DND-41 (cell line): Measurements from ENCODE around the gene PPP4R2.

Experiments used
- EZH2 ChIP-seq: IDR thresholded peaks from 3 replicates; pipeline ENCODE4 v1.6.1; 2012; ENCODE audit warnings: borderline replicate concordance, low read depth, mild to moderate bottlenecking, moderate library complexity, low read length, inconsistent platforms; ENCODE audit not compliant: severe bottlenecking
- TF ChIP-seq, protein P1 (sequence below): IDR thresholded peaks from 2 replicates; pipeline ENCODE4 v1.5.1; 2012; ENCODE audit warnings: borderline replicate concordance, low read length, moderate library complexity, mild to moderate bottlenecking; ENCODE audit not compliant: poor library complexity, severe bottlenecking; ENCODE audit errors: extremely low read depth

DNA sequence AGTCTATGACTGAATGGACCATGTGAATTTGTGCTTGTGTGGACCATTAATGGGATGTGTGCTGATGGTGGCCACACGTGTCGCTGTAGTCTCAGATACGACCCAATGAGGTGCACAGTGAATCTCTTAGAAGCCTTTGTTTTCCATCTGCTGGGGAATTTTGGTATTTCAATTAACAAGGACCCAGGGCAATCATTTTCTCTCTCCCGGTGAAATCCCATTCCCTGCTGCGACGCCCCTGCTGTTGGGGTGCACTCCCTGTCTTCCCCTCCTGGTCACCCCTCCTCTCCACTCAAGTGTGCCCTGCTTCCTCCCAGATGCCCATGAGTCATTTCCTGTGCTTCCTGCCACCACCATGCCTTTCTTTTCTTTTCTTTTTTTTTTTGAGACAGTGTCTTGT is 97.5 kb downstream of the PPP4R2 start:
- TF ChIP-seq, protein P1, sequence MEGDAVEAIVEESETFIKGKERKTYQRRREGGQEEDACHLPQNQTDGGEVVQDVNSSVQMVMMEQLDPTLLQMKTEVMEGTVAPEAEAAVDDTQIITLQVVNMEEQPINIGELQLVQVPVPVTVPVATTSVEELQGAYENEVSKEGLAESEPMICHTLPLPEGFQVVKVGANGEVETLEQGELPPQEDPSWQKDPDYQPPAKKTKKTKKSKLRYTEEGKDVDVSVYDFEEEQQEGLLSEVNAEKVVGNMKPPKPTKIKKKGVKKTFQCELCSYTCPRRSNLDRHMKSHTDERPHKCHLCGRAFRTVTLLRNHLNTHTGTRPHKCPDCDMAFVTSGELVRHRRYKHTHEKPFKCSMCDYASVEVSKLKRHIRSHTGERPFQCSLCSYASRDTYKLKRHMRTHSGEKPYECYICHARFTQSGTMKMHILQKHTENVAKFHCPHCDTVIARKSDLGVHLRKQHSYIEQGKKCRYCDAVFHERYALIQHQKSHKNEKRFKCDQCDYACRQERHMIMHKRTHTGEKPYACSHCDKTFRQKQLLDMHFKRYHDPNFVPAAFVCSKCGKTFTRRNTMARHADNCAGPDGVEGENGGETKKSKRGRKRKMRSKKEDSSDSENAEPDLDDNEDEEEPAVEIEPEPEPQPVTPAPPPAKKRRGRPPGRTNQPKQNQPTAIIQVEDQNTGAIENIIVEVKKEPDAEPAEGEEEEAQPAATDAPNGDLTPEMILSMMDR: no peak
- no peak for TF ChIP-seq EZH2
